H1 (cell line): ENCODE measurements around the gene MYPN. TPM values are rescaled to one million over a fixed set of nuclear protein-coding genes. Genes with fewer than 3 reads are reported as not detected.

ENCODE experiments used
- CTCF ChIA-PET: fragments of 300-600 bp; sonication (Branson Sonifier 250); formaldehyde crosslinking; loops from one replicate; lab custom pipeline; 2021; ENCODE audit not compliant: partially characterized antibody; lab: Charles Lee
- POLR2A ChIA-PET: fragments of 300-600 bp; sonication (Branson Sonifier 250); formaldehyde crosslinking; loops from one replicate; lab custom pipeline; 2021; ENCODE audit warnings: inconsistent platforms; ENCODE audit not compliant: partially characterized antibody; lab: Charles Lee
- DNase-seq, 2 experiments: peaks; one replicate each; pipeline versions ENCODE4 v3.0.0 to v3.0.0-alpha.2; 2010 to 2022; ENCODE audit warnings: low spot score in 2 of 2, low read depth in 1 of 2, mixed read lengths in 1 of 2
- FAIRE-seq: peaks from 2 replicates; lab custom pipeline; 2011; peaks lifted over from hg19 to GRCh38; lab: Jason Lieb, UNC
- H2AFZ ChIP-seq: 2 replicates; pipeline ENCODE4 v1.8.1; 2012; ENCODE audit warnings: low read length, inconsistent platforms
- H2AK5ac ChIP-seq: 2 replicates; pipeline ENCODE4 v1.6.1; 2013; ENCODE audit warnings: low read depth, low read length
- H2BK120ac ChIP-seq: replicated peaks from 2 replicates; pipeline ENCODE3; 2013; ENCODE audit warnings: low read depth, low read length, inconsistent platforms
- H2BK12ac ChIP-seq: 2 replicates; pipeline ENCODE4 v1.6.1; 2013; ENCODE audit warnings: low read depth, low read length
- H2BK15ac ChIP-seq: 2 replicates; pipeline ENCODE4 v1.6.1; 2013; ENCODE audit warnings: low read length
- H2BK20ac ChIP-seq: 2 replicates; pipeline ENCODE4 v1.6.1; 2013; ENCODE audit warnings: low read length
- H2BK5ac ChIP-seq: 2 replicates; pipeline ENCODE4 v1.6.1; 2013; ENCODE audit warnings: low read depth, low read length
- H3K14ac ChIP-seq: 2 replicates; pipeline ENCODE4 v1.6.1; 2013; ENCODE audit warnings: inconsistent platforms; ENCODE audit not compliant: insufficient read length
- H3K18ac ChIP-seq: 2 replicates; pipeline ENCODE4 v1.6.1; 2013; ENCODE audit warnings: low read length; ENCODE audit errors: extremely low read depth
- H3K23ac ChIP-seq: 2 replicates; pipeline ENCODE4 v1.6.1; 2013; ENCODE audit warnings: inconsistent platforms; ENCODE audit not compliant: insufficient read length
- H3K23me2 ChIP-seq: 2 replicates; pipeline ENCODE4 v1.6.1; 2013; ENCODE audit warnings: low read depth, low read length
- H3K27ac ChIP-seq: 2 replicates; pipeline ENCODE4 v1.6.1; 2011; ENCODE audit warnings: low read depth, low read length, inconsistent platforms
- H3K27me3 ChIP-seq, 4 experiments: replicated peaks in 1 of 4; 1 replicate in 1 of 4; 2 replicates in 3 of 4; pipeline versions ENCODE4 v1.6.1 to v1.8.1; 2011 to 2013; ENCODE audit warnings: low read length in 3 of 4, mild to moderate bottlenecking in 3 of 4, inconsistent platforms in 2 of 4, mixed read lengths in 2 of 4, moderate library complexity in 1 of 4; ENCODE audit not compliant: control insufficient read depth in 3 of 4, insufficient read depth in 3 of 4; ENCODE audit errors: extremely low read depth in 1 of 4
- H3K36me3 ChIP-seq, 4 experiments: 2 replicates each; pipeline versions ENCODE4 v1.6.1 to v1.8.1; 2011 to 2013; ENCODE audit warnings: mild to moderate bottlenecking in 4 of 4, low read length in 3 of 4, moderate library complexity in 2 of 4, control low read depth in 1 of 4, inconsistent platforms in 1 of 4; ENCODE audit not compliant: insufficient read depth in 4 of 4, control insufficient read depth in 2 of 4
- H3K4ac ChIP-seq: replicated peaks from 2 replicates; pipeline ENCODE3; 2013; ENCODE audit warnings: low read length, low read depth, mixed read lengths, inconsistent platforms; ENCODE audit not compliant: insufficient read length
- H3K4me1 ChIP-seq, 4 experiments: replicated peaks in 1 of 4; 1 replicate in 1 of 4; 2 replicates in 3 of 4; pipeline versions ENCODE4 v1.6.1 to v1.8.1; 2011 to 2013; ENCODE audit warnings: low read length in 3 of 4, inconsistent platforms in 2 of 4, mixed read lengths in 1 of 4; ENCODE audit not compliant: insufficient read depth in 4 of 4, control insufficient read depth in 3 of 4
- H3K4me2 ChIP-seq, 2 experiments: 2 replicates each; pipeline versions ENCODE4 v1.6.1 to v1.8.1; 2011 to 2013; ENCODE audit warnings: low read depth in 2 of 2, low read length in 2 of 2, control low read depth in 1 of 2, inconsistent platforms in 1 of 2, mild to moderate bottlenecking in 1 of 2; ENCODE audit not compliant: insufficient read depth in 1 of 2
- H3K4me3 ChIP-seq, 4 experiments: fragments of 200-600, 300-600 bp in 1 of 4; sonication (generic), shearing (Covaris generic), sonication (Bioruptor Twin) in 1 of 4; 2 replicates each; pipeline versions ENCODE4 v1.5.1 to v1.8.1; 2011 to 2016; ENCODE audit warnings: low read length in 4 of 4, low read depth in 3 of 4, control low read depth in 2 of 4, inconsistent platforms in 2 of 4, mild to moderate bottlenecking in 2 of 4, mixed read lengths in 1 of 4, moderate library complexity in 1 of 4; ENCODE audit not compliant: insufficient read depth in 2 of 4; ENCODE audit errors: extremely low read depth in 1 of 4
- H3K56ac ChIP-seq: replicated peaks from 2 replicates; pipeline ENCODE3; 2013; ENCODE audit warnings: low read depth, mild to moderate bottlenecking, mixed read lengths, low read length, inconsistent platforms; ENCODE audit not compliant: insufficient read length
- H3K79me1 ChIP-seq: 2 replicates; pipeline ENCODE4 v1.6.1; 2013; ENCODE audit warnings: low read depth, low read length, control low read depth
- H3K79me2 ChIP-seq, 2 experiments: 2 replicates each; pipeline versions ENCODE4 v1.6.1 to v1.8.1; 2012 to 2013; ENCODE audit warnings: low read length in 2 of 2, mild to moderate bottlenecking in 2 of 2, inconsistent platforms in 1 of 2; ENCODE audit not compliant: insufficient read depth in 2 of 2, control insufficient read depth in 1 of 2
- H3K9ac ChIP-seq, 4 experiments: replicated peaks in 1 of 4; 1 replicate in 1 of 4; 2 replicates in 3 of 4; pipeline versions ENCODE4 v1.6.1 to v1.8.1; 2011 to 2013; ENCODE audit warnings: low read depth in 3 of 4, low read length in 3 of 4, control low read depth in 2 of 4, mild to moderate bottlenecking in 2 of 4, moderate library complexity in 2 of 4, inconsistent platforms in 1 of 4; ENCODE audit errors: extremely low read depth in 1 of 4
- H3K9me3 ChIP-seq, 2 experiments: 2 replicates each; pipeline versions ENCODE4 v1.6.1 to v1.8.1; 2012 to 2013; ENCODE audit warnings: mild to moderate bottlenecking in 2 of 2, moderate library complexity in 2 of 2, control low read depth in 1 of 2, inconsistent platforms in 1 of 2, low read depth in 1 of 2, low read length in 1 of 2, mixed read lengths in 1 of 2; ENCODE audit not compliant: insufficient read depth in 2 of 2
- H4K20me1 ChIP-seq, 2 experiments: replicated peaks in 1 of 2; 2 replicates each; pipeline versions ENCODE3 to v1.8.1; 2011 to 2013; ENCODE audit warnings: inconsistent platforms in 2 of 2, low read length in 2 of 2, mild to moderate bottlenecking in 1 of 2; ENCODE audit not compliant: insufficient read depth in 2 of 2, control insufficient read depth in 1 of 2
- H4K5ac ChIP-seq: 2 replicates; pipeline ENCODE4 v1.6.1; 2013; ENCODE audit warnings: low read length, low read depth, mixed read lengths, inconsistent platforms; ENCODE audit not compliant: insufficient read length
- H4K8ac ChIP-seq: 2 replicates; pipeline ENCODE4 v1.8.0; 2013; ENCODE audit warnings: mild to moderate bottlenecking, moderate library complexity, low read length, inconsistent platforms; ENCODE audit not compliant: insufficient read depth; ENCODE audit errors: extremely low read depth
- H4K91ac ChIP-seq: replicated peaks from 2 replicates; pipeline ENCODE3; 2013; ENCODE audit warnings: low read length, mixed read lengths, inconsistent platforms; ENCODE audit not compliant: insufficient read length
- ATF2 ChIP-seq: IDR thresholded peaks from 2 replicates; pipeline ENCODE4 v1.6.1; 2012; ENCODE audit warnings: low read length, inconsistent platforms
- BACH1 ChIP-seq: IDR thresholded peaks from 2 replicates; pipeline ENCODE4 v1.6.1; 2012; ENCODE audit warnings: low read length, improper control_type of control experiment
- CHD2 ChIP-seq: IDR thresholded peaks from 2 replicates; pipeline ENCODE4 v1.6.1; 2012; ENCODE audit warnings: low read length, improper control_type of control experiment
- GTF2F1 ChIP-seq: IDR thresholded peaks from 2 replicates; pipeline ENCODE4 v1.6.1; 2012; ENCODE audit warnings: low read depth, low read length, improper control_type of control experiment, borderline replicate concordance
- POLR2AphosphoS5 ChIP-seq: IDR thresholded peaks from 2 replicates; pipeline ENCODE4 v1.6.1; 2011; ENCODE audit warnings: low read depth, low read length
- POU5F1 ChIP-seq: IDR thresholded peaks from 2 replicates; pipeline ENCODE4 v1.6.1; 2011; ENCODE audit warnings: low read depth, mild to moderate bottlenecking, low read length, moderate library complexity
- SIRT6 ChIP-seq: IDR thresholded peaks from one replicate; pipeline ENCODE4 v1.7.1; 2012; ENCODE audit warnings: low read length, inconsistent platforms
- SIX5 ChIP-seq: IDR thresholded peaks from 2 replicates; pipeline ENCODE4 v1.6.1; 2011; ENCODE audit warnings: mild to moderate bottlenecking, low read depth, low read length
- TAF1 ChIP-seq: IDR thresholded peaks from 2 replicates; pipeline ENCODE4 v1.6.1; 2011; ENCODE audit warnings: mild to moderate bottlenecking, low read depth, low read length
- TAF7 ChIP-seq: optimal IDR thresholded peaks from 2 replicates; pipeline ENCODE3; 2011; ENCODE audit warnings: low read depth, mild to moderate bottlenecking, inconsistent platforms, low read length, moderate library complexity, borderline replicate concordance
- WGBS, 2 experiments: shearing (Covaris generic) in 1 of 2; methylation state at CpG; one replicate each; pipeline versions ENCODE4 v1.1.6 to v1.1.7; 2013 to 2015; ENCODE audit warnings: low lambda C conversion rate in 2 of 2, mixed read lengths in 2 of 2, inconsistent platforms in 1 of 2, low coverage in 1 of 2, missing lambda C conversion rate in 1 of 2; ENCODE audit not compliant: insufficient replicate concordance in 2 of 2, insufficient coverage in 1 of 2, insufficient read length in 1 of 2; ENCODE audit errors: extremely low coverage in 1 of 2, missing lambda C conversion rate in 1 of 2; 5-methylcytosine and 5-hydroxymethylcytosine counted together
- polyA plus RNA-seq, 7 experiments: library from polyadenylated mRNA; depleted of rRNA in 3 of 7; stranded (reverse) in 5 of 7; unstranded in 2 of 7; fragments of >200 nt in 5 of 7; fragments of 200-250 nt in 2 of 7; gene quantifications; 1 replicate in 5 of 7; 2 replicates in 1 of 7; 4 replicates in 1 of 7; pipeline versions ENCODE4 v1.2.1 to v1.2.3, GENCODE V29; 2011 to 2013; ENCODE audit warnings: missing spikeins in 2 of 7, mixed read lengths in 2 of 7
- total RNA-seq: library from RNA; stranded (reverse); fragmentation: NEBNext Ultra II Directional; extraction: Animal tissue kit (Norgen Biotek cat#: 25700); gene quantifications from 2 replicates; pipeline ENCODE4 v1.2.1, GENCODE V29; 2021
- TF ChIP-seq, protein P1 (sequence below), 3 experiments: IDR thresholded peaks; 1 replicate in 2 of 3; 2 replicates in 1 of 3; pipeline versions ENCODE4 v1.5.1 to v1.6.1; 2011; ENCODE audit warnings: low read length in 3 of 3, mild to moderate bottlenecking in 3 of 3, inconsistent platforms in 2 of 3, low read depth in 1 of 3, moderate library complexity in 1 of 3; ENCODE audit not compliant: insufficient read depth in 1 of 3; ENCODE audit errors: control extremely low read depth in 1 of 3

The MYPN gene
- total and polyA plus RNA-seq, 2 of the 8 experiments (the other 6 are each of a cell fraction or from before 2014, with no cell fraction given), result not detected

DNA sequence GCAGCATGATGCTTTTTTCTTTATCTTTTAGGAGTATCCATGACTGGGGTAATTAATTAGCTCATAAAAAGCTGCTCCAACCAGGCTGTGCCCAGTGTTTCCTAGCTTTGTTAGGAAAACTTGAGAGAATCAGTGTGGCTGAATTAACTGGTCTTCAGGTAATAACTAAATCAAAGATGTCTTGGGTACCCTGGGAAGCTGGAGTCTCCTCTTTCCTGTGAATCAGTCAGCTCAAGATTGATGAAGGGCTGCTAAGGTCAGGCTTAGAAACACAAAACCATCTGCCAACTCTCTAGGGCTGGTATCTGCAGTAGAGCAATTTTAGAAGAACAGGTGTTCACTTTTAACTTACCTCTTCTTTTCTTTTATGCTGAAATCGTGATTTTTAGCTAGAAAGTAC is 144.1 kb downstream of the MYPN start:
- H3K23ac ChIP-seq, result no peak overlapping the region
- no peak overlapping the region for H3K4me3 ChIP-seq
- no peak overlapping the region for H2AFZ ChIP-seq
- no peak overlapping the region for H2BK12ac ChIP-seq
- no peak overlapping the region for H2BK5ac ChIP-seq
- H2BK20ac ChIP-seq, result no peak overlapping the region
- H3K4me2 ChIP-seq, result no peak overlapping the region
- no peaks in the 10 kb centered on the region for H3K23me2 ChIP-seq
- H3K79me2 ChIP-seq, result no peaks in the 10 kb centered on the region
- no peak overlapping the region for H3K27ac ChIP-seq
- no peaks in the 10 kb centered on the region for H3K79me1 ChIP-seq
- WGBS, 2 experiments, result 76% methylated on average over 1 of the region's 1 CpG; no CpG with 5 or more reads in 1 of the 2 experiments
- H3K4me1 ChIP-seq, result peaks cover 0 to 11% (median 6%) of the 10 kb centered on the region in 4 experiments; a peak in 3 of 7 replicates
- ChIA-PET POLR2A (interaction anchor here (0.9 to 5.9 kb wide), 2 partner anchors 22 to 80 kb away, joined by 6 to 27 read pairs; partner anchors contain the start of genes ATOH7, HNRNPH3 and PBLD), CTCF (interaction anchor here (0.8 to 4.4 kb wide), 5 partner anchors 17 to 465 kb away, joined by 3 to 17 read pairs (median 3); no protein-coding TSS in a partner anchor)
- no peak overlapping the region for H4K91ac ChIP-seq
- FAIRE-seq (no peak), DNase-seq (no peak)
- no peaks in the 10 kb centered on the region for H3K36me3 ChIP-seq
- H3K4ac ChIP-seq, result no peak overlapping the region
- no peak overlapping the region for H2AK5ac ChIP-seq
- H4K5ac ChIP-seq, result no peak overlapping the region
- no peak overlapping the region for H3K14ac ChIP-seq
- H3K56ac ChIP-seq, result no peak overlapping the region
- no peaks in the 10 kb centered on the region for H3K9me3 ChIP-seq
- no peak overlapping the region for H4K8ac ChIP-seq
- no peaks in the 10 kb centered on the region for H4K20me1 ChIP-seq
- H2BK120ac ChIP-seq, result no peak overlapping the region
- TF ChIP-seq, protein P1, sequence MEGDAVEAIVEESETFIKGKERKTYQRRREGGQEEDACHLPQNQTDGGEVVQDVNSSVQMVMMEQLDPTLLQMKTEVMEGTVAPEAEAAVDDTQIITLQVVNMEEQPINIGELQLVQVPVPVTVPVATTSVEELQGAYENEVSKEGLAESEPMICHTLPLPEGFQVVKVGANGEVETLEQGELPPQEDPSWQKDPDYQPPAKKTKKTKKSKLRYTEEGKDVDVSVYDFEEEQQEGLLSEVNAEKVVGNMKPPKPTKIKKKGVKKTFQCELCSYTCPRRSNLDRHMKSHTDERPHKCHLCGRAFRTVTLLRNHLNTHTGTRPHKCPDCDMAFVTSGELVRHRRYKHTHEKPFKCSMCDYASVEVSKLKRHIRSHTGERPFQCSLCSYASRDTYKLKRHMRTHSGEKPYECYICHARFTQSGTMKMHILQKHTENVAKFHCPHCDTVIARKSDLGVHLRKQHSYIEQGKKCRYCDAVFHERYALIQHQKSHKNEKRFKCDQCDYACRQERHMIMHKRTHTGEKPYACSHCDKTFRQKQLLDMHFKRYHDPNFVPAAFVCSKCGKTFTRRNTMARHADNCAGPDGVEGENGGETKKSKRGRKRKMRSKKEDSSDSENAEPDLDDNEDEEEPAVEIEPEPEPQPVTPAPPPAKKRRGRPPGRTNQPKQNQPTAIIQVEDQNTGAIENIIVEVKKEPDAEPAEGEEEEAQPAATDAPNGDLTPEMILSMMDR (IDR thresholded peaks at IDR 0.05; ENCODE audit: control extremely low read depth in 1 of 3, insufficient read depth in 1 of 3, low read depth in 1 of 3, low read length in 3 of 3), result no peak
- TF ChIP-seq BACH1, result no peak
- no peak for TF ChIP-seq SIRT6
- TF ChIP-seq ATF2, result no peak
- no peak for TF ChIP-seq POLR2AphosphoS5
- no peak for TF ChIP-seq SIX5
- TF ChIP-seq POU5F1, result no peak
- no peak for TF ChIP-seq CHD2
- TF ChIP-seq GTF2F1, result no peak
- no peak for TF ChIP-seq TAF7
- no peak for TF ChIP-seq TAF1
- H3K18ac ChIP-seq, result no peak overlapping the region
- no peak overlapping the region for H3K9ac ChIP-seq
- no peak overlapping the region for H2BK15ac ChIP-seq
- no peaks in the 10 kb centered on the region for H3K27me3 ChIP-seq
